DMS53 treated with DMSO at 0.1 percent for 48 hours (cell line): ENCODE data around the gene MTOR.

Experiments
- DNase-seq: peaks from one replicate; lab custom pipeline; 2025; ENCODE audit not compliant: unreplicated experiment; lab: John Stamatoyannopoulos, UW

The MTOR gene

GRCh38 chr1:11227106-11228077 is 35.0 kb downstream of the MTOR start:
- no peak for DNase-seq

- no peak for DNase-seq
These were observed 46.3 kb downstream of the MTOR start for GRCh38 chr1:11216074-11216473.

DNA sequence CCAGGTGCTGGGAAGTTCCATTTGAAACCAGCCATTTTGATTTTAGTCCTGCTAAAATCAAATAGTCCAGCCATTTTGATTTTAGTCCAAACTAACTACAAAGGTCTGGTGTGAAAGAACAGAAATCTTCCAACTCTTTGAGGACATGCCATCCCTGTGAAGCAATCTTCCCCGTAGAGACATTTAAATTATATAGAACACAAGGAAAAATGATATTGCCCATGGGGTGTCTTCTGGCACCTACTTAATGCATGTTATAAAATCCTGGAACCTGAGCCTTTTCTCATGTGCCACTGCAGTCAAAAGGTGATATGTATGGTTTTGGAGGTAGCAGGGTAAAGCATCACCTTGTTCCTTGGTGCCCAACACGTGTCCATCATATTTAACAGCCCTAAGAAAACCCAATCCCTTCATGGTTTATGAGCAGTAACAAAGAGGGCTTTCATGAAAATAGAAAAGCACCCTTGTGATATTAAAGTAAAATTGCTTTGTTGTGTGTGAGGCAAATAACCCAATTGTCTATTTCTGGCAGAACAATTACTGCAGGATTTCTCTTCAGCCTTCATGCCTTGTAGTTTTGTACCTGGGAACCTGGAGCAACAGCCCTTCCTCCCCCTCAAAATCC is 46.9 kb downstream of the MTOR start:
- no peak for DNase-seq

GRCh38 chr1:11214698-11215380 is 47.5 kb downstream of the MTOR start:
- no peak for DNase-seq

DNA sequence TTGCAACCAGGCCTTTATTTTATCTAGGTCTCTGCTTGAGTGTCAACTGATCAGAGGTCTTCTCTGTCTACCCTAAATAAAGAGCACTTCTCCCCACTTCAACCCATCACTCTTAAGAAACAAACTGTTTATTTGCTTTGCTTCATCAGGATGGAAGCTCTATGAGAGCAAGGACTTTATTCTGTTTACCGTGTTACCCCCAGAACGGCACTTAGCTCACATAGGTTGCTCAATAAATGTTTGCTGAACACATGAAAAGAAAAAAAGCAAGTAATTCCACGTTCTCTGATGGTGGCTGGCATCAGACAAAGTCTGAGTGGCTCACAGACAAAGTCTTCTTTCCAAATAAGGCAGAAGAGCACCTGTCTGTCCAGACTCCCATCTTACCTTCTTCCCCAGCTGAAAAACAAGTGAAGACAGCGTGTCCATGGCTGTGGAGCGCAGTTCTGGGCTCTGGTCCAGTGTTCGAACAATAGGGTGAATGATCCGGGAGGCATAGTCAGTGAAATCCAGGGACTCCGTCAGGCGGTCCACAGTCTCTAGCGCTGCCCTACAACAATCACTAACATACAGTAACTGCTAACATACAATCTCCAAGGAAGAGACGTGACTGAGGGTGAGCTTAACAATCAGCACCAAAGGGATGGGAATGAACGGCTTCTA is 50.3 kb downstream of the MTOR start:
- DNase-seq, result no peak

DNA sequence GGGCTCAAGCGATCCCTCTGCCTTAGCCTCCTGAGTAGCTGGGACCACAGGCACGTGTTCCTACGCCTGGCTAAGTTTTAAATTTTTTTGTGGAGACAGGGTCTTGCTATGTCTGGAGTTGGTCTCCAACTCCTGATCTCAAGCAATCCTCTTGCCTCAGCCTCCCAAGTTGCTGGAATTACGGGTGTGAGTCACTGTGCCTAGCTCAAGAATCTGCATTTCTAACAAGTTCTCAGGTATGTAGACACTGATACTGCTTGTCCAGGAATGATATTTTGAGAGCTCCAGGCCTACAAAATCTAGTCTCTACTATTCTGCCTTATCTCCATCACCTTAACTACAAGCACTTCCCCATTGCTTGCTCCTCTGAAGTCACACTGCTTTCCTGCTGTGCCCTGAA is 50.9 kb downstream of the MTOR start:
- DNase-seq, result no peak

DNA sequence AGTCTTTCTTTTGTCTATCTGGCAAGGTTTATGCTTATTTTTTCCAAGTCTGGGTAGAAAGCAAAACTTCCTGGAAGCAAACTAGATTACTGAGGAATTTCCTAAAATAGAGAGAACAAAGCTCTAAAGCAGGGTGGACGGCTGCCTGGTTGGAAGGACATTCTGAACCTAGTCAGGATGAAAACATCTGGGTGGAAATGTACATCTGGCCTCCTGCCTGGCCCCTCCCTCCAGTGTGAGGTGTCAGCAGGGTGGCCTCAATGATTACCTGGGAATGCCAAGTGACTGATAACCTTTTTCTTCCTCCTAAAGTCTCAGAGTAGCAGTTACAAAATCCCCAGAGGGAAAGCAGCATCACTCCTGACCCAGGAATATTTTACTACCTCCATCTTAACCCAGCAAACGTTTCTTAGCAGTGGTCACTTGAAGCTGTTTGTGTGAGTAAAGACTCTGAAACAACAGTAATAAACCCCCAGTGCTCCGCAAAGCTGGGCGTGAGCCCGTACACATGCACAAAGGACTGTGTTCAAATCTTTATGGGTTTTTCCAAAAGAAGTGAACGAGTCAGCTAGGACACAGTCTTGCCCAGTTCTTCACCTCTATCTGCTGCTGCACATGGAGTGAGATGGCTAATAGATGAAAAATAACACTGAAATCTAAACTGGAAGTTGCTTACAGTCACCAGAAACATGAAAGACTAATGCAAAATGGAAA is 54.3 kb downstream of the MTOR start:
- no peak for DNase-seq

DNA sequence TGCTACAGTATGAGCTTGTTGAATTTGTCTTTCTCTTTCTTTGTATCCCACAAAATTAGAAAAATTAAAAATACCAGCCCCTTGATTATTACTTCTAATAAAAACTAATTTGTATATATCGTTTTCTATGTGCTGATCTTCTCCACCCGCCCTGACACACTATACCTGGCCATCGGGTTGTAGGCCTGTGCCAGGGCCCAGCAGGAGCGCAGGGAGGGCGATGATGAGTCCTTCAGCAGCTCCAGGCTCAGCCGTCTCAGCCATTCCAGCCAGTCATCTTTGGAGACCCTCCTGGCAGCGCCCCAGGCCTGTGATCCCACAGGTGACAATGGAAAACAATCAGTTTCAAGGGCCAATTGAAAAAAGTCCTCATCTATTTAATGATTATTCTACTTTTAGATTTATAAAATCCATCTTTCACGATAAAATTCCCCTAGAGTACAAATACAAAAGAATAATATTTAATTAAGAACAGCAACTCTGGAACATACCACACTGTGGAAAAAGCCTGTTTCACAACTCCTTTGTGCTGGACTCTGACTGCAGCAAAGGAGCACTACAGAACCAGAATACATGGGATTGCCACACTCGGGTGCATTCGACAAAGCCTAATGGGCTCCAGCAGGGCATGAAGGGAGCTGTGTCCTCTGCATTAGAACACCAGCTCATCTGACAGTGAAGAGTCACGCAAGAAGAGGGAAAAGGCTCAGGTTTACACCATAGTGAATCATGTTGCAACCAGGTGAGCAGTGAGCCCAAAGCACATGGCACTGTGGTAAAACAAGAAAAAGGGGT is 57.8 kb downstream of the MTOR start:
- DNase-seq, result no peak

DNA sequence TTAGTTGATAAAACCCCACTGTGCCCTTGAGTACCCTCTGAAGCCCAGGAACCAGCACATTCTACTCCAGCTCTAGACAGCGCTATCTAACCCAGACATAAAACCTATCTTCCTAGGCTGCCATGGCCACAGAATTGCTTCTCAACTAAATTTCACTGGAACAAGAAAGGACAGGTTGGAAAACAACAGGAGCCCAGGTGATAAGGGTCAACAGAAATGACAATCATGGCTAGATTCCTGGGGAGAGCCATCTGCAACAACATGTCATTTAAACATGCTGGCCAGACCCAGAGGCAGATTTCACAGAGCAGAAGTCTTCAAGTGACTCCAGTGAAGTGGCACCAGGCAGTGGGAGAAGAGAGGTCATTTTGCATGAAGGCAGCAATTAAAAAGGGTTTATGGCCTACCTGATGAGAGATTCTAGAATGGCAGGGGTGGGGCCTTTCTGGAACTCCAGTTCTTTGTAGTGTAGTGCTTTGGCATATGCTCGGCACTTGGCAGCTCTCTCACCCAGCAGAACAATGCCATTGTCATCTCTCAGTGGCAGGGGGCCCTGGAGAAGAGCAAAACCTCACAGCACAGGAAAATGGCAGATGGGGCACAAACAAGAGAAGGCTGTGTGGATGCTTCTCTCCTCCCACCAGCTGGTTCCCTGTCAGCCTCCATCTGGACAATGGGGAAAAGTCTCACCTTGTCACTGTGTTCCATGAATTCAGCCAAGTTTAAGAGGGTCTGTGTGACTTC is 63.3 kb downstream of the MTOR start:
- DNase-seq, result no peak

- no peak for DNase-seq
These were observed 64.1 kb downstream of the MTOR start for GRCh38 chr1:11198257-11198656.

- DNase-seq, result no peak
These were observed 65.0 kb downstream of the MTOR start for GRCh38 chr1:11197359-11197758.

DNA sequence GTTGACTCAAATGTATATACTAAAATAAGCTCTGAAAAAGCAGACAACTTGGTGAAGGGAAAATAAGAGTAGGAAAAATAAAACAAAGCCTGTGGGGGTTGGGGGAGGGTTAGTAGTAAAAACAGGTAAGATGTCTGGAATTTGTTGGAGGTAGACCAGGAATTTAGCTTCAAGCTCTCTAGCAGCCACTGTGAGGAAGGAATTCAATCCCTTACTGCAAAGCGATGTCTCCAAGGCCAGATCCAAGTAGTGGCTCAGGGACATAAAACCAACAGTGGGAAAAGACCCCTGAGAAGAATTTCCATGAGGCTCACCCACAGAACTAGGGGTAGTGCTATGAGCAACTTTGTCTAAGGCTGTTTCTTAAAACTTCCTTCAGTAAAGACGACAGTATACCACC is 65.4 kb downstream of the MTOR start:
- DNase-seq, result no peak

DNA sequence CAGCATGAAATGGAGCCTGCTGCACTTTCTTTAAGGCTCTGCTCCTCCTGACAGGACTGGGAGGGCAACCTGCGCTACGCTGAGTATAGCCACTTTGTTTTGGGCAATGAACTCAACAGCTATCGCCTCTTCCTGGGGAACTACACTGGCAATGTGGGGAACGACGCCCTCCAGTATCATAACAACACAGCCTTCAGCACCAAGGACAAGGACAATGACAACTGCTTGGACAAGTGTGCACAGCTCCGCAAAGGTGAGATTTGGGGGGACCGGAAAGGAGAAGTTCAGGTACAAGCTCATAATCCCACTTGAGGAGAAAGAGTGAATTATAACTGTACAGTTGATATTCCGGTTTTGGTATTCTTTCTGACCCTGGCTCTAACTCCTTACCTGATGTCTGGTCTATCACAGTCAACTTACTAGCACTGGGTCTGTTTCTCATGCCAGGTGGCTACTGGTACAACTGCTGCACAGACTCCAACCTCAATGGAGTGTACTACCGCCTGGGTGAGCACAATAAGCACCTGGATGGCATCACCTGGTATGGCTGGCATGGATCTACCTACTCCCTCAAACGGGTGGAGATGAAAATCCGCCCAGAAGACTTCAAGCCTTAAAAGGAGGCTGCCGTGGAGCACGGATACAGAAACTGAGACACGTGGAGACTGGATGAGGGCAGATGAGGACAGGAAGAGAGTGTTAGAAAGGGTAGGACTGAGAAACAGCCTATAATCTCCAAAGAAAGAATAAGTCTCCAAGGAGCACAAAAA is 67.8 kb downstream of the MTOR start:
- no peak for DNase-seq

DNA sequence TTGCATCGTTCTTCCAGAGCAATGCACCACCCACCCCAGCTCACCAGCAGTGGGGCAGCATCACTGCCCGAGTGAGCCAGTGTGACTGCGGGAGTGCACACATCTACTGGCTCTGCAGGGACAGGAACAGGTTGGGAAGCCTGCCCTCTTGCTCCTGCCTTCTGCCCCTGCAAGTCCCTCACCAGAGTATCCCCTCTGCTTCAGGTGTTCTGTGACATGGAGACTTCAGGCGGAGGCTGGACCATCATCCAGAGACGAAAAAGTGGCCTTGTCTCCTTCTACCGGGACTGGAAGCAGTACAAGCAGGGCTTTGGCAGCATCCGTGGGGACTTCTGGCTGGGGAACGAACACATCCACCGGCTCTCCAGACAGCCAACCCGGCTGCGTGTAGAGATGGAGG is 69.0 kb downstream of the MTOR start:
- DNase-seq, result no peak

- DNase-seq, result no peak
These were observed 73.4 kb downstream of the MTOR start, which contains the start of gene ANGPTL7 for GRCh38 chr1:11188858-11189451. ANGPTL7 (plus strand) TSS chr1:11189355; CDS start chr1:11189580, 225 bp downstream.

GRCh38 chr1:11188381-11188780 is 74.0 kb downstream of the MTOR start:
- DNase-seq, result no peak

DNA sequence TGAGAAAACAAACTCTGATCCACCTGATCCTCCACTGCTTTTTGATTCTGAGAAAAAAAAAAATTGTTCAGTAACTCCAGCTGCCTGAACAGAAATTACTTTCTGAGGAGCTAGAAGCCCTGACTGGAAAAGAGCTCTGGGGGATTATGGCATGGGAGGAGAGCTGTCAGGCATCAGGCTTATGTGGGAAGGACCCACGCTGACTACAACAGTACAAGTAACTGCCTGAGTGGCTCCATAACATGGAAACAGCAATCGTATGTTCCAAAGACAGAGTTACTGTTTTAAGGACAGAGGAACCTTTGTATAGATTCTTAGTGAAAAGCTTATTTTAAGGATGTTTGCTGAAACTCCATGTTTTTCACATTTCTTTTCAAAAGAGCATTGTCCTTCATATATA is 74.4 kb downstream of the MTOR start:
- no peak for DNase-seq

- DNase-seq, result no peak
These were observed 74.9 kb downstream of the MTOR start for GRCh38 chr1:11187494-11187893.
